K562 (cell line): ENCODE measurements around the gene CEP128. TPM values are rescaled to one million over a fixed set of nuclear protein-coding genes. Genes with fewer than 3 reads are reported as not detected.

ENCODE experiments used
- ATAC-seq: fragments of 200-7000 bp; cut with Tn5 transposase; 3 replicates; pipeline ENCODE4 v1.9.1; 2020; ENCODE audit warnings: moderate library complexity
- BruUV-seq: library from RNA; stranded (reverse); fragments of 400-500 nt; replicated peaks from 2 replicates; lab custom pipeline; 2021; lab: Mats Ljungman, UMichigan
- CTCF ChIA-PET: fragments of 300-600 bp; formaldehyde crosslinking; extraction: SDS; loops from one replicate; lab custom pipeline; 2021; ENCODE audit warnings: low intra/inter-chr PET ratio; lab: Yijun Ruan, JAX
- POLR2A ChIA-PET: fragments of 300-600, 350-650 bp; sonication (Branson Sonifier 250); formaldehyde crosslinking; extraction: SDS; loops from one replicate; lab custom pipeline; 2021; ENCODE audit warnings: antibody characterized with exemption, inconsistent platforms; lab: Yijun Ruan, JAX
- DNase-seq, 4 experiments: peaks; one replicate each; pipeline versions ENCODE4 v3.0.0 to v3.0.0-alpha.2; 2011 to 2018; ENCODE audit warnings: low spot score in 3 of 4, mixed read lengths in 3 of 4; ENCODE audit errors: extremely low read depth in 1 of 4
- FAIRE-seq: peaks from 2 replicates; lab custom pipeline; 2011; peaks lifted over from hg19 to GRCh38; lab: Jason Lieb, UNC
- H2AFZ ChIP-seq: 2 replicates; pipeline ENCODE4 v1.6.0; 2011; ENCODE audit warnings: low read depth, low read length, control low read depth, inconsistent platforms
- H3K27ac ChIP-seq: fragments of 200-600 bp; 3 replicates; pipeline ENCODE4 v1.8.0; 2011; ENCODE audit warnings: low read depth, mild to moderate bottlenecking, control low read depth, inconsistent platforms, low read length, moderate library complexity, mixed read lengths; ENCODE audit errors: extremely low read depth
- H3K27me3 ChIP-seq, 2 experiments: fragments of 300-600 bp in 1 of 2; 2 replicates in 1 of 2; 3 replicates in 1 of 2; pipeline versions ENCODE4 v1.6.0 to v1.8.0; 2011; ENCODE audit warnings: inconsistent platforms in 2 of 2, low read length in 2 of 2, mild to moderate bottlenecking in 1 of 2, mixed read lengths in 1 of 2, moderate library complexity in 1 of 2; ENCODE audit not compliant: control insufficient read depth in 2 of 2, insufficient read depth in 2 of 2
- H3K36me3 ChIP-seq: fragments of 300-600 bp; 3 replicates; pipeline ENCODE4 v1.8.0; 2011; ENCODE audit warnings: mild to moderate bottlenecking, low read length, inconsistent platforms; ENCODE audit not compliant: control insufficient read depth, insufficient read depth
- H3K4me1 ChIP-seq, 2 experiments: fragments of 200-600 bp in 1 of 2; replicated peaks in 1 of 2; 2 replicates in 1 of 2; 3 replicates in 1 of 2; pipeline versions ENCODE4 v1.5.1 to v1.8.0; 2011; ENCODE audit warnings: inconsistent platforms in 2 of 2, low read length in 2 of 2, mild to moderate bottlenecking in 1 of 2, mixed read lengths in 1 of 2, moderate library complexity in 1 of 2; ENCODE audit not compliant: control insufficient read depth in 2 of 2, insufficient read depth in 2 of 2
- H3K4me2 ChIP-seq: 2 replicates; pipeline ENCODE4 v1.6.1; 2011; ENCODE audit warnings: low read length, control low read depth, inconsistent platforms, mixed read lengths; ENCODE audit not compliant: insufficient read depth
- H3K4me3 ChIP-seq: fragments of 200-600 bp; sonication (generic), shearing (Covaris generic); 2 replicates; pipeline ENCODE4 v1.5.1; 2016; ENCODE audit warnings: control low read depth, inconsistent platforms
- H3K79me2 ChIP-seq: fragments of 200-600 bp; 3 replicates; pipeline ENCODE4 v1.8.0; 2011; ENCODE audit warnings: low read length, inconsistent platforms; ENCODE audit not compliant: control insufficient read depth, insufficient read depth
- H3K9ac ChIP-seq, 2 experiments: 2 replicates each; pipeline versions ENCODE4 v1.6.0 to v1.6.1; 2011; ENCODE audit warnings: low read depth in 2 of 2, low read length in 2 of 2, control low read depth in 1 of 2, inconsistent platforms in 1 of 2, mild to moderate bottlenecking in 1 of 2, mixed read lengths in 1 of 2; ENCODE audit not compliant: insufficient read depth in 1 of 2
- H3K9me1 ChIP-seq: one replicate; pipeline ENCODE4 v1.6.0; 2011; ENCODE audit warnings: inconsistent platforms, mild to moderate bottlenecking, low read length, moderate library complexity; ENCODE audit not compliant: control insufficient read depth, insufficient read depth
- H3K9me3 ChIP-seq: replicated peaks from 2 replicates; pipeline ENCODE4 v1.5.1; 2011; ENCODE audit warnings: low read depth, low read length, inconsistent platforms; ENCODE audit not compliant: control insufficient read depth, insufficient read depth
- H4K20me1 ChIP-seq: replicated peaks from 2 replicates; pipeline ENCODE4 v1.6.1; 2011; ENCODE audit warnings: low read length, inconsistent platforms, mixed read lengths; ENCODE audit not compliant: control insufficient read depth, insufficient read depth
- CEBPB ChIP-seq: fragments of 450-650 bp; IDR thresholded peaks from 2 replicates; pipeline ENCODE4 v1.6.1; 2016; ENCODE audit warnings: missing genetic modification characterization, missing compliant biosample characterization
- DDX20 ChIP-seq: fragments of 450-650 bp; IDR thresholded peaks from 2 replicates; pipeline ENCODE4 v1.6.1; 2016; ENCODE audit warnings: missing genetic modification characterization, low read depth, mild to moderate bottlenecking, missing compliant biosample characterization, moderate library complexity
- DMBX1 ChIP-seq: fragments of 250-450 bp; sonication (Bioruptor Pico); IDR thresholded peaks from 2 replicates; pipeline ENCODE4 v1.8.0; 2022; ENCODE audit warnings: inconsistent platforms, mild to moderate bottlenecking, moderate library complexity, borderline replicate concordance
- HDAC8 ChIP-seq: fragments of 450-650 bp; IDR thresholded peaks from 2 replicates; pipeline ENCODE4 v1.6.1; 2016; ENCODE audit warnings: mild to moderate bottlenecking, missing genetic modification characterization, moderate library complexity, missing compliant biosample characterization
- HNRNPH1 ChIP-seq: fragments of 200-400 bp; formaldehyde crosslinking; optimal IDR thresholded peaks from 2 replicates; pipeline ENCODE3; 2017; ENCODE audit warnings: low read depth, mild to moderate bottlenecking, low read length, moderate library complexity
- KDM1A ChIP-seq, 2 experiments: fragments of 450-650 bp; IDR thresholded peaks; 2 replicates each; pipeline ENCODE4 v1.6.1; 2016; ENCODE audit warnings: mild to moderate bottlenecking in 2 of 2
- NFE2L1 ChIP-seq: fragments of 450-650 bp; IDR thresholded peaks from 2 replicates; pipeline ENCODE4 v1.6.1; 2016; ENCODE audit warnings: missing genetic modification characterization, low read depth, mild to moderate bottlenecking, missing compliant biosample characterization, moderate library complexity, borderline replicate concordance
- NR4A1 ChIP-seq, 2 experiments: fragments of 250-450 bp in 1 of 2; fragments of 450-650 bp in 1 of 2; sonication (Bioruptor Pico) in 1 of 2; IDR thresholded peaks; 2 replicates each; pipeline versions ENCODE4 v1.4.0 to v1.6.1; 2016 to 2020; ENCODE audit warnings: mild to moderate bottlenecking in 2 of 2, missing compliant biosample characterization in 1 of 2, missing genetic modification characterization in 1 of 2, moderate library complexity in 1 of 2
- RNF2 ChIP-seq: sonication (generic); IDR thresholded peaks from 2 replicates; pipeline ENCODE4 v1.6.1; 2016
- SAFB2 ChIP-seq: fragments of 200-400 bp; formaldehyde crosslinking; IDR thresholded peaks from 2 replicates; pipeline ENCODE4 v1.6.1; 2018; ENCODE audit warnings: borderline replicate concordance, low read length, low read depth, moderate library complexity; ENCODE audit not compliant: severe bottlenecking
- SMARCB1 ChIP-seq: IDR thresholded peaks from 2 replicates; pipeline ENCODE4 v1.6.1; 2011; ENCODE audit warnings: improper control_type of control experiment, low read depth; ENCODE audit not compliant: insufficient read length
- TBP ChIP-seq: optimal IDR thresholded peaks from 2 replicates; pipeline ENCODE3; 2011; ENCODE audit warnings: low read depth, low read length, improper control_type of control experiment
- ZNF121 ChIP-seq: sonication (generic); formaldehyde crosslinking; conservative IDR thresholded peaks from 2 replicates; pipeline ENCODE4 v1.8.0; 2022; ENCODE audit warnings: missing genetic modification reagents
- ZNF384 ChIP-seq: IDR thresholded peaks from 2 replicates; pipeline ENCODE4 v1.6.1; 2012; ENCODE audit warnings: low read depth, low read length, improper control_type of control experiment
- WGBS: fragments of 100-300 bp; shearing (Covaris generic); methylation state at CpG from one replicate; pipeline ENCODE4 v1.1.6; 2016; ENCODE audit warnings: low coverage, mixed read lengths; ENCODE audit not compliant: insufficient coverage; ENCODE audit errors: missing lambda C conversion rate; 5-methylcytosine and 5-hydroxymethylcytosine counted together
- in situ Hi-C: fragments of 300-500 bp; cut with MboI; formaldehyde crosslinking; loops from 4 replicates; pipeline ENCODE4 v1.15.0; 2018; ENCODE audit warnings: inconsistent platforms, mixed read lengths
- intact Hi-C: fragments of 100-400 bp; cut with micrococcal nuclease; formaldehyde crosslinking; loops from 2 replicates; pipeline ENCODE4 v1.14.2; 2022
- polyA plus RNA-seq, 8 experiments: library from polyadenylated mRNA; depleted of rRNA in 4 of 8; stranded (reverse) in 5 of 8; unstranded in 3 of 8; fragments of >200 nt; fragmentation: Nextera tagmentation in 2 of 8; fragmentation: Illumina TruSeq in 1 of 8; extraction: Ambion mirVana in 2 of 8; extraction: Trizol in 1 of 8; gene quantifications; 2 replicates each; pipeline versions ENCODE4 v1.2.1 to v1.2.3, GENCODE V29; 2011 to 2014; ENCODE audit warnings: inconsistent platforms in 1 of 8, missing spikeins in 1 of 8
- total RNA-seq, 7 experiments: library from RNA; depleted of rRNA in 6 of 7; stranded (reverse); fragments of >200 nt in 6 of 7; fragmentation: Illumina TruSeq in 2 of 7; extraction: Trizol in 2 of 7; gene quantifications; 2 replicates each; pipeline versions ENCODE4 v1.2.1 to v1.2.3, GENCODE V29; 2011 to 2021; ENCODE audit warnings: low replicate concordance in 1 of 7
- TF ChIP-seq, protein P1 (sequence below): sonication (generic); formaldehyde crosslinking; IDR thresholded peaks from 2 replicates; pipeline ENCODE4 v1.8.1; 2023; ENCODE audit warnings: mild to moderate bottlenecking, missing genetic modification reagents
- TF ChIP-seq, protein P2 (sequence below): sonication (generic); formaldehyde crosslinking; IDR thresholded peaks from 2 replicates; pipeline ENCODE4 v1.8.0; 2023; ENCODE audit warnings: missing genetic modification reagents, mild to moderate bottlenecking, borderline replicate concordance

CEP128 gene
- total and polyA plus RNA-seq, 9 of the 15 experiments (the other 6 are each of a cell fraction or from before 2014, with no cell fraction given), result 2.3 to 9.2 (median 4.6) TPM

GRCh38 chr14:80491650-80492049 lies 449.9 kb downstream of the CEP128 start:
- FAIRE-seq (no peak), DNase-seq (no peak), ATAC-seq (no peak)
- Histone ChIP-seq H3K9me1 (no peaks in the 10 kb centered on the region), H3K27ac (no peak overlapping the region), H3K4me2 (no peak overlapping the region), H3K27me3 (no peaks in the 10 kb centered on the region), H3K4me1 (no peaks in the 10 kb centered on the region), H3K9me3 (no peaks in the 10 kb centered on the region), H4K20me1 (no peaks in the 10 kb centered on the region), H3K4me3 (no peak overlapping the region), H3K9ac (no peak overlapping the region), H3K36me3 (no peaks in the 10 kb centered on the region), H3K79me2 (no peaks in the 10 kb centered on the region), H2AFZ (no peak overlapping the region)
- 0% methylated on average over 2 of the region's 2 CpGs for WGBS
- intact Hi-C loops, result no loop called here
- in situ Hi-C loops, result no loop called here
- POLR2A ChIA-PET, result no interaction called here
- BruUV-seq, result no TSS peak
- CTCF ChIA-PET, result no interaction called here
- TF ChIP-seq, protein P1, sequence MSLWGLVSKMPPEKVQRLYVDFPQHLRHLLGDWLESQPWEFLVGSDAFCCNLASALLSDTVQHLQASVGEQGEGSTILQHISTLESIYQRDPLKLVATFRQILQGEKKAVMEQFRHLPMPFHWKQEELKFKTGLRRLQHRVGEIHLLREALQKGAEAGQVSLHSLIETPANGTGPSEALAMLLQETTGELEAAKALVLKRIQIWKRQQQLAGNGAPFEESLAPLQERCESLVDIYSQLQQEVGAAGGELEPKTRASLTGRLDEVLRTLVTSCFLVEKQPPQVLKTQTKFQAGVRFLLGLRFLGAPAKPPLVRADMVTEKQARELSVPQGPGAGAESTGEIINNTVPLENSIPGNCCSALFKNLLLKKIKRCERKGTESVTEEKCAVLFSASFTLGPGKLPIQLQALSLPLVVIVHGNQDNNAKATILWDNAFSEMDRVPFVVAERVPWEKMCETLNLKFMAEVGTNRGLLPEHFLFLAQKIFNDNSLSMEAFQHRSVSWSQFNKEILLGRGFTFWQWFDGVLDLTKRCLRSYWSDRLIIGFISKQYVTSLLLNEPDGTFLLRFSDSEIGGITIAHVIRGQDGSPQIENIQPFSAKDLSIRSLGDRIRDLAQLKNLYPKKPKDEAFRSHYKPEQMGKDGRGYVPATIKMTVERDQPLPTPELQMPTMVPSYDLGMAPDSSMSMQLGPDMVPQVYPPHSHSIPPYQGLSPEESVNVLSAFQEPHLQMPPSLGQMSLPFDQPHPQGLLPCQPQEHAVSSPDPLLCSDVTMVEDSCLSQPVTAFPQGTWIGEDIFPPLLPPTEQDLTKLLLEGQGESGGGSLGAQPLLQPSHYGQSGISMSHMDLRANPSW (CRISPR knock-in tag), result no peak
- TF ChIP-seq HNRNPH1 (no peak), SMARCB1 (no peak), HDAC8 (tag) (no peak), ZNF384 (no peak), DDX20 (tag) (no peak), ZNF121 (CRISPR knock-in tag) (no peak), RNF2 (no peak), KDM1A (IDR thresholded peaks at IDR 0.05) (no peak), DMBX1 (CRISPR knock-in tag) (no peak), CEBPB (tag) (no peak), SAFB2 (no peak), NR4A1 (CRISPR knock-in tag; IDR thresholded peaks at IDR 0.05) (no peak), NR4A1 (tag; IDR thresholded peaks at IDR 0.05) (no peak), NFE2L1 (no peak), TBP (no peak)
- TF ChIP-seq, protein P2, sequence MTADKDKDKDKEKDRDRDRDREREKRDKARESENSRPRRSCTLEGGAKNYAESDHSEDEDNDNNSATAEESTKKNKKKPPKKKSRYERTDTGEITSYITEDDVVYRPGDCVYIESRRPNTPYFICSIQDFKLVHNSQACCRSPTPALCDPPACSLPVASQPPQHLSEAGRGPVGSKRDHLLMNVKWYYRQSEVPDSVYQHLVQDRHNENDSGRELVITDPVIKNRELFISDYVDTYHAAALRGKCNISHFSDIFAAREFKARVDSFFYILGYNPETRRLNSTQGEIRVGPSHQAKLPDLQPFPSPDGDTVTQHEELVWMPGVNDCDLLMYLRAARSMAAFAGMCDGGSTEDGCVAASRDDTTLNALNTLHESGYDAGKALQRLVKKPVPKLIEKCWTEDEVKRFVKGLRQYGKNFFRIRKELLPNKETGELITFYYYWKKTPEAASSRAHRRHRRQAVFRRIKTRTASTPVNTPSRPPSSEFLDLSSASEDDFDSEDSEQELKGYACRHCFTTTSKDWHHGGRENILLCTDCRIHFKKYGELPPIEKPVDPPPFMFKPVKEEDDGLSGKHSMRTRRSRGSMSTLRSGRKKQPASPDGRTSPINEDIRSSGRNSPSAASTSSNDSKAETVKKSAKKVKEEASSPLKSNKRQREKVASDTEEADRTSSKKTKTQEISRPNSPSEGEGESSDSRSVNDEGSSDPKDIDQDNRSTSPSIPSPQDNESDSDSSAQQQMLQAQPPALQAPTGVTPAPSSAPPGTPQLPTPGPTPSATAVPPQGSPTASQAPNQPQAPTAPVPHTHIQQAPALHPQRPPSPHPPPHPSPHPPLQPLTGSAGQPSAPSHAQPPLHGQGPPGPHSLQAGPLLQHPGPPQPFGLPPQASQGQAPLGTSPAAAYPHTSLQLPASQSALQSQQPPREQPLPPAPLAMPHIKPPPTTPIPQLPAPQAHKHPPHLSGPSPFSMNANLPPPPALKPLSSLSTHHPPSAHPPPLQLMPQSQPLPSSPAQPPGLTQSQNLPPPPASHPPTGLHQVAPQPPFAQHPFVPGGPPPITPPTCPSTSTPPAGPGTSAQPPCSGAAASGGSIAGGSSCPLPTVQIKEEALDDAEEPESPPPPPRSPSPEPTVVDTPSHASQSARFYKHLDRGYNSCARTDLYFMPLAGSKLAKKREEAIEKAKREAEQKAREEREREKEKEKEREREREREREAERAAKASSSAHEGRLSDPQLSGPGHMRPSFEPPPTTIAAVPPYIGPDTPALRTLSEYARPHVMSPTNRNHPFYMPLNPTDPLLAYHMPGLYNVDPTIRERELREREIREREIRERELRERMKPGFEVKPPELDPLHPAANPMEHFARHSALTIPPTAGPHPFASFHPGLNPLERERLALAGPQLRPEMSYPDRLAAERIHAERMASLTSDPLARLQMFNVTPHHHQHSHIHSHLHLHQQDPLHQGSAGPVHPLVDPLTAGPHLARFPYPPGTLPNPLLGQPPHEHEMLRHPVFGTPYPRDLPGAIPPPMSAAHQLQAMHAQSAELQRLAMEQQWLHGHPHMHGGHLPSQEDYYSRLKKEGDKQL, result no peak
